K562 (cell line): ENCODE measurements around the gene ZNF689. TPM values are rescaled to one million over a fixed set of nuclear protein-coding genes. Genes with fewer than 3 reads are reported as not detected.

Experiments
- CBFA2T2 ChIP-seq: fragments of 450-650 bp; conservative IDR thresholded peaks from 2 replicates; pipeline ENCODE4 v1.6.1; 2017; ENCODE audit warnings: mild to moderate bottlenecking
- CXXC5 ChIP-seq: fragments of 250-450 bp; sonication (Bioruptor Pico); IDR thresholded peaks from 2 replicates; pipeline ENCODE4 v1.8.0; 2022; ENCODE audit warnings: inconsistent platforms, mild to moderate bottlenecking, moderate library complexity
- DIDO1 ChIP-seq: fragments of 450-650 bp; IDR thresholded peaks from 2 replicates; pipeline ENCODE4 v1.6.1; 2016; ENCODE audit warnings: low read depth, missing biosample characterization, missing genetic modification characterization
- ETV6 ChIP-seq, 3 experiments: fragments of 150-350 bp in 1 of 3; sonication (generic) in 1 of 3; formaldehyde crosslinking in 1 of 3; IDR thresholded peaks; 2 replicates each; pipeline versions ENCODE4 v1.6.1 to v1.8.0; 2014 to 2022; ENCODE audit warnings: borderline replicate concordance in 2 of 3, low read depth in 2 of 3, antibody characterized with exemption in 1 of 3, low read length in 1 of 3, mild to moderate bottlenecking in 1 of 3, missing genetic modification reagents in 1 of 3
- FUS ChIP-seq: fragments of 200-400 bp; formaldehyde crosslinking; optimal IDR thresholded peaks from 2 replicates; pipeline ENCODE3; 2017; ENCODE audit warnings: low read depth, low read length
- GATAD2A ChIP-seq: fragments of 450-650 bp; IDR thresholded peaks from 2 replicates; pipeline ENCODE4 v1.6.1; 2017
- HSF4 ChIP-seq: fragments of 250-450 bp; sonication (Bioruptor Pico); IDR thresholded peaks from 2 replicates; pipeline ENCODE4 v2.1.2; 2022; ENCODE audit warnings: mild to moderate bottlenecking, moderate library complexity, borderline replicate concordance
- JUNB ChIP-seq: fragments of 450-650 bp; formaldehyde crosslinking; conservative IDR thresholded peaks from 2 replicates; pipeline ENCODE4 v1.4.0; 2020; ENCODE audit warnings: mild to moderate bottlenecking
- NEUROD1 ChIP-seq: fragments of 150-350 bp; IDR thresholded peaks from 2 replicates; pipeline ENCODE4 v1.6.1; 2014; ENCODE audit warnings: borderline replicate concordance, low read length, low read depth; ENCODE audit not compliant: partially characterized antibody
- POLR2AphosphoS5 ChIP-seq: IDR thresholded peaks from 2 replicates; pipeline ENCODE4 v1.6.1; 2011; ENCODE audit warnings: mild to moderate bottlenecking, low read depth, low read length, moderate library complexity; ENCODE audit not compliant: control insufficient read depth, insufficient read depth
- POLR3G ChIP-seq: IDR thresholded peaks from 2 replicates; pipeline ENCODE4 v1.6.1; 2011; ENCODE audit not compliant: insufficient read length, insufficient replicate concordance; ENCODE audit errors: extremely low read depth
- SREBF2 ChIP-seq: sonication (generic); formaldehyde crosslinking; IDR thresholded peaks from 2 replicates; pipeline ENCODE4 v1.4.0; 2020; ENCODE audit warnings: mild to moderate bottlenecking, missing genetic modification reagents
- SRSF9 ChIP-seq: fragments of 200-400 bp; formaldehyde crosslinking; IDR thresholded peaks from 2 replicates; pipeline ENCODE4 v1.6.1; 2017; ENCODE audit warnings: low read depth, low read length, borderline replicate concordance
- ZKSCAN1 ChIP-seq: fragments of 150-350 bp; IDR thresholded peaks from 2 replicates; pipeline ENCODE4 v1.6.1; 2016; ENCODE audit warnings: low read depth, low read length
- ZNF347 ChIP-seq: fragments of 450-650 bp; formaldehyde crosslinking; IDR thresholded peaks from 2 replicates; pipeline ENCODE4 v1.4.0; 2020; ENCODE audit warnings: low read depth, mild to moderate bottlenecking, moderate library complexity
- ZNF696 ChIP-seq: fragments of 250-450 bp; sonication (Bioruptor Pico); conservative IDR thresholded peaks from 2 replicates; pipeline ENCODE4 v1.4.0; 2020; ENCODE audit warnings: mild to moderate bottlenecking, moderate library complexity
- ZNF707 ChIP-seq: fragments of 250-450 bp; sonication (Bioruptor Pico); conservative IDR thresholded peaks from 2 replicates; pipeline ENCODE4 v1.8.0; 2022; ENCODE audit warnings: inconsistent platforms, mild to moderate bottlenecking, moderate library complexity
- ZNF76 ChIP-seq: fragments of 250-450 bp; sonication (Bioruptor Pico); IDR thresholded peaks from 2 replicates; pipeline ENCODE4 v1.4.0; 2020; ENCODE audit warnings: mild to moderate bottlenecking, moderate library complexity, borderline replicate concordance
- polyA plus RNA-seq, 8 experiments: library from polyadenylated mRNA; depleted of rRNA in 4 of 8; stranded (reverse) in 5 of 8; unstranded in 3 of 8; fragments of >200 nt; fragmentation: Nextera tagmentation in 2 of 8; fragmentation: Illumina TruSeq in 1 of 8; extraction: Ambion mirVana in 2 of 8; extraction: Trizol in 1 of 8; gene quantifications; 2 replicates each; pipeline versions ENCODE4 v1.2.1 to v1.2.3, GENCODE V29; 2011 to 2014; ENCODE audit warnings: inconsistent platforms in 1 of 8, missing spikeins in 1 of 8
- total RNA-seq, 7 experiments: library from RNA; depleted of rRNA in 6 of 7; stranded (reverse); fragments of >200 nt in 6 of 7; fragmentation: Illumina TruSeq in 2 of 7; extraction: Trizol in 2 of 7; gene quantifications; 2 replicates each; pipeline versions ENCODE4 v1.2.1 to v1.2.3, GENCODE V29; 2011 to 2021; ENCODE audit warnings: low replicate concordance in 1 of 7
- TF ChIP-seq, protein P1 (sequence below), 2 experiments: fragments of 450-650 bp in 1 of 2; sonication (generic) in 1 of 2; formaldehyde crosslinking in 1 of 2; IDR thresholded peaks; 2 replicates each; pipeline versions ENCODE4 v1.7.1 to v1.9.0; 2016 to 2022; ENCODE audit warnings: inconsistent platforms in 1 of 2, mild to moderate bottlenecking in 1 of 2, missing genetic modification reagents in 1 of 2

Gene ZNF689
- total and polyA plus RNA-seq, 9 of the 15 experiments (the other 6 are each of a cell fraction or from before 2014, with no cell fraction given), result 5.4 to 15.4 (median 10.8) TPM

DNA sequence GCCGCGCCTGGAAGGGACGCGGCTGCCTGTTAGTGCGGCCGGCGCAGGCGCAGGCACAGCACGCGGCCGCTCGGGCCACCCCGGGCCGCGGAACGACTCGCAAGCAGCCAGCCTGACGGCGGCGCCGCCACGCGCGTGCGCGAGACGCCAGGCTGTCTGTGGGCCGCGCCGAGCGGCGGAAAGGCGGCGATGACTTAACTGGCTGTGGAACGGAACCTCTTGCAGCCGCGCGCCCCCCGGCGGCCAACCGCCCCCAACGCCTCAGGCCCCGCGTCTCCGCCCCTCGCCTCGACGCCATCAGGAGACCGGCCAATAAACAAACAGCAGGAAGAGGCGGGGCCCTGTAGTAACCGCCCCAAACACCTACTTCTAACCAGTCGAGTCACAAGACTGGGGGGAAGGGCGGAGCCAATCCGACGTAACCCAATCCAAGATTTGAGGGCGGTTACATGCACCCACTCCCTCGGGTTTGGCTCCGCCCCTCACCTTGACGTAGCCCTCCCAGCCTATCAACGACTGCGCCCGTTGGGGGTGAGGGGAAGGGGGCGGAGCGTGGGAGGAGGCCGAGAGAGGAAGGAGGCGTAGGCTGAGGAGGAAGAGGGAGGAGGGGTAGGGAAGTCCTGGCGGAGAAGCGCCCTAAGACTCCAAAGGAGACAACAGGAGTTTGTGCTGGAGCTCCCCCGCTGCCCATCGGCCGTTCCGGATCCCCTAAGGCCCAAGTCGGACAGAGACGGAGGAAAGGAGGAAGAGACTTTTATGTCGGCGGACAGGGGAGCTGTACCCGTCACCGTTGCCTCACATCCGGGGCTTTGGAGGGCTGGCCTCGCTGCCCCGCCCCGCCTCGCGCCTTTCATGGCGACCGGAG, 47.9 kb upstream of the ZNF689 start, which contains the start of gene FBRS (continued):
- TF ChIP-seq ETV6 (IDR thresholded peaks at IDR 0.05; ENCODE audit: borderline replicate concordance in 1 of 2, low read depth in 2 of 2, low read length in 1 of 2) (no peak; a peak in 1 of 4 replicates), ETV6 (CRISPR knock-in tag; IDR thresholded peaks at IDR 0.05; ENCODE audit: borderline replicate concordance) (no peak), DIDO1 (tag) (no peak), SRSF9 (no peak), CBFA2T2 (no peak), NEUROD1 (peak; percentile 64), POLR3G (no peak), ZNF696 (CRISPR knock-in tag) (no peak), GATAD2A (peak; percentile 92; the same call in 1 of the 2 replicates), ZNF76 (CRISPR knock-in tag) (no peak), CXXC5 (peak; percentile 96), SREBF2 (CRISPR knock-in tag) (no peak), JUNB (no peak), ZNF347 (CRISPR knock-in tag) (no peak), ZNF707 (CRISPR knock-in tag) (no peak), POLR2AphosphoS5 (peak; percentile 77), FUS (peak; percentile 89), ZKSCAN1 (peak; percentile 74), HSF4 (CRISPR knock-in tag) (no peak)
- TF ChIP-seq, protein P1, sequence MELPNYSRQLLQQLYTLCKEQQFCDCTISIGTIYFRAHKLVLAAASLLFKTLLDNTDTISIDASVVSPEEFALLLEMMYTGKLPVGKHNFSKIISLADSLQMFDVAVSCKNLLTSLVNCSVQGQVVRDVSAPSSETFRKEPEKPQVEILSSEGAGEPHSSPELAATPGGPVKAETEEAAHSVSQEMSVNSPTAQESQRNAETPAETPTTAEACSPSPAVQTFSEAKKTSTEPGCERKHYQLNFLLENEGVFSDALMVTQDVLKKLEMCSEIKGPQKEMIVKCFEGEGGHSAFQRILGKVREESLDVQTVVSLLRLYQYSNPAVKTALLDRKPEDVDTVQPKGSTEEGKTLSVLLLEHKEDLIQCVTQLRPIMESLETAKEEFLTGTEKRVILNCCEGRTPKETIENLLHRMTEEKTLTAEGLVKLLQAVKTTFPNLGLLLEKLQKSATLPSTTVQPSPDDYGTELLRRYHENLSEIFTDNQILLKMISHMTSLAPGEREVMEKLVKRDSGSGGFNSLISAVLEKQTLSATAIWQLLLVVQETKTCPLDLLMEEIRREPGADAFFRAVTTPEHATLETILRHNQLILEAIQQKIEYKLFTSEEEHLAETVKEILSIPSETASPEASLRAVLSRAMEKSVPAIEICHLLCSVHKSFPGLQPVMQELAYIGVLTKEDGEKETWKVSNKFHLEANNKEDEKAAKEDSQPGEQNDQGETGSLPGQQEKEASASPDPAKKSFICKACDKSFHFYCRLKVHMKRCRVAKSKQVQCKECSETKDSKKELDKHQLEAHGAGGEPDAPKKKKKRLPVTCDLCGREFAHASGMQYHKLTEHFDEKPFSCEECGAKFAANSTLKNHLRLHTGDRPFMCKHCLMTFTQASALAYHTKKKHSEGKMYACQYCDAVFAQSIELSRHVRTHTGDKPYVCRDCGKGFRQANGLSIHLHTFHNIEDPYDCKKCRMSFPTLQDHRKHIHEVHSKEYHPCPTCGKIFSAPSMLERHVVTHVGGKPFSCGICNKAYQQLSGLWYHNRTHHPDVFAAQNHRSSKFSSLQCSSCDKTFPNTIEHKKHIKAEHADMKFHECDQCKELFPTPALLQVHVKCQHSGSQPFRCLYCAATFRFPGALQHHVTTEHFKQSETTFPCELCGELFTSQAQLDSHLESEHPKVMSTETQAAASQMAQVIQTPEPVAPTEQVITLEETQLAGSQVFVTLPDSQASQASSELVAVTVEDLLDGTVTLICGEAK (IDR thresholded peaks at IDR 0.05), result peak; percentile 73
- TF ChIP-seq, protein P1 (CRISPR knock-in tag; IDR thresholded peaks at IDR 0.05), result no peak
